B cell (primary cell): ENCODE results near the gene IL1RAPL1.

Source experiments
- CTCF ChIP-seq: fragments of 200-600 bp; IDR thresholded peaks from one replicate; pipeline ENCODE4 v1.8.0; 2022; ENCODE audit warnings: antibody characterized with exemption, mild to moderate bottlenecking
- EZH2 ChIP-seq: IDR thresholded peaks from 2 replicates; pipeline ENCODE4 v1.6.1; 2012; ENCODE audit warnings: borderline replicate concordance, low read depth, mild to moderate bottlenecking, moderate library complexity, low read length; ENCODE audit not compliant: insufficient read depth, poor library complexity, severe bottlenecking

GRCh38 chrX:29242856-29243255, 655.6 kb downstream of the IL1RAPL1 start:
- TF ChIP-seq CTCF: no peak
- no peak for TF ChIP-seq EZH2
